Lung (tissue), 12 donors: ENCODE data around the gene RALBP1. TPM values are rescaled to one million over a fixed set of nuclear protein-coding genes. Genes with fewer than 3 reads are reported as not detected.

Source experiments
- ATAC-seq: fragments of 200-7000 bp; cut with Tn5 transposase; one replicate; pipeline ENCODE4 v1.9.1; 2020; ENCODE audit warnings: moderate number of reproducible peaks; ENCODE audit not compliant: insufficient read depth, low FRiP score
- DNase-seq, 3 donors: peaks; one replicate each; pipeline ENCODE4 v3.0.0-alpha.2; 2013 to 2017
- H3K27ac ChIP-seq, 2 donors: one replicate each; pipeline ENCODE4 v1.5.1; 2013; ENCODE audit warnings: mild to moderate bottlenecking in 2 of 2, moderate library complexity in 2 of 2, control low read depth in 1 of 2, inconsistent platforms in 1 of 2, low read depth in 1 of 2, low read length in 1 of 2
- H3K27me3 ChIP-seq, 3 donors: one replicate each; pipeline ENCODE4 v1.5.1; 2013; ENCODE audit warnings: low read length in 2 of 3; ENCODE audit not compliant: control insufficient read depth in 3 of 3, insufficient read depth in 3 of 3
- H3K36me3 ChIP-seq, 4 donors: one replicate each; pipeline ENCODE4 v1.5.1; 2013; ENCODE audit warnings: low read length in 4 of 4, mild to moderate bottlenecking in 1 of 4, moderate library complexity in 1 of 4; ENCODE audit not compliant: control insufficient read depth in 4 of 4, insufficient read depth in 4 of 4
- H3K4me1 ChIP-seq, 5 donors: one replicate each; pipeline ENCODE4 v1.5.1; 2013; ENCODE audit warnings: low read length in 5 of 5, mild to moderate bottlenecking in 2 of 5, moderate library complexity in 1 of 5; ENCODE audit not compliant: control insufficient read depth in 5 of 5, insufficient read depth in 5 of 5
- H3K4me3 ChIP-seq: one replicate; pipeline ENCODE4 v1.5.1; 2013; ENCODE audit warnings: mild to moderate bottlenecking, control low read depth, moderate library complexity
- H3K9ac ChIP-seq, 2 donors: one replicate each; pipeline ENCODE4 v1.5.1; 2013; ENCODE audit warnings: low read length in 2 of 2, control low read depth in 1 of 2; ENCODE audit not compliant: insufficient read depth in 1 of 2
- H3K9me3 ChIP-seq, 4 donors: one replicate each; pipeline ENCODE4 v1.5.1; 2013; ENCODE audit warnings: low read length in 3 of 4, mild to moderate bottlenecking in 1 of 4, moderate library complexity in 1 of 4; ENCODE audit not compliant: control insufficient read depth in 4 of 4, insufficient read depth in 3 of 4
- CTCF ChIP-seq: IDR thresholded peaks from 2 replicates; pipeline ENCODE4 v1.5.1; 2012; ENCODE audit warnings: mild to moderate bottlenecking; ENCODE audit errors: control extremely low read depth, extremely low read depth
- WGBS, 2 donors: extraction: QIAGEN DNeasy Blood & Tissue Kit; methylation state at CpG; one replicate each; pipeline ENCODE4 v1.1.7; 2013; 5-methylcytosine and 5-hydroxymethylcytosine counted together
- polyA plus RNA-seq, 2 donors: library from polyadenylated mRNA; stranded (reverse); fragments of 200-250 nt; gene quantifications; one replicate each; pipeline ENCODE4 v1.2.1, GENCODE V29; 2013
- total RNA-seq, 2 donors: library from RNA; depleted of rRNA in 1 of 2; stranded (reverse); fragments of >200 nt in 1 of 2; gene quantifications; one replicate each; pipeline ENCODE4 v1.2.1, GENCODE V29; 2014 to 2021
- donor health status: control.
- donor health status: control.
- donor health status: Bipolar disorder and iron deficiency.
- donor health status: healthy.
- donor health status: DM: yes; HTN: yes; CAD: no.

The RALBP1 gene
- total and polyA plus RNA-seq, 4 donors: 19.8 to 58.2 (median 33.5) TPM

- Histone ChIP-seq H3K27ac (no peak overlapping the region), H3K36me3 (peaks cover 16 to 19% (median 18%) of the 10 kb centered on the region in 4 donors), H3K9ac (no peak overlapping the region), H3K4me1 (peaks cover 0 to 3% (median 0%) of the 10 kb centered on the region in 5 donors), H3K27me3 (no peaks in the 10 kb centered on the region), H3K9me3 (no peaks in the 10 kb centered on the region), H3K4me3 (no peak overlapping the region)
- DNase-seq (no peak), ATAC-seq (no peak)
- no peak for TF ChIP-seq CTCF
- WGBS, 2 donors: 85 to 88% methylated on average over 4 of the region's 4 CpGs
These were observed 67.6 kb downstream of the RALBP1 start for GRCh38 chr18:9542924-9543323.

DNA sequence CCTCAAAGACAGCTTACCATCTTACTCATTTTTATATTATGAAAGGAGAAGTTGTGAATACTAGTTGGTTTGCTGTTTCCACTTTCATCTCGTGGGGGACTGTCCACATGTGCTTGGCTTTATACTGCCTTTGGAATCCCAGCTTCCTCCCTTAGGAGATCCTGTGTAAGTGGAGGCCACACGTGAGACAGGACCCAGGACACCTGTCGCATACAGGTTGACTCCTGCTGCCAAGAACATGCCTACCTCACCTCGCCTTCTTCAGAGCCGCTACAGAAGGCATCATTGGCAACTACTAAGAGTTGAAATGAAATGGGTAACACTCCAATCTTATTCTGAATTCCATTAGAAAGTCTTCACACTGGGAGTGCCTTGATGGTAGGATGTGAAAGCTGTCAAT, 69.7 kb downstream of the RALBP1 start:
- Histone ChIP-seq H3K9ac (no peak overlapping the region), H3K4me3 (no peak overlapping the region), H3K9me3 (no peaks in the 10 kb centered on the region), H3K27ac (no peak overlapping the region), H3K36me3 (peaks cover 23 to 31% (median 29%) of the 10 kb centered on the region in 4 donors), H3K27me3 (no peaks in the 10 kb centered on the region), H3K4me1 (peaks cover 0 to 3% (median 0%) of the 10 kb centered on the region in 5 donors)
- 84 to 85% methylated on average over 5 of the region's 5 CpGs for WGBS, 2 donors
- no peak for TF ChIP-seq CTCF
- ATAC-seq (no peak), DNase-seq (no peak)

- ATAC-seq (no peak), DNase-seq (no peak)
- TF ChIP-seq CTCF: no peak
- no peak overlapping the region for H3K4me3 ChIP-seq
- no peaks in the 10 kb centered on the region for H3K27me3 ChIP-seq
- no peaks in the 10 kb centered on the region for H3K9me3 ChIP-seq
- no peak overlapping the region for H3K27ac ChIP-seq
- H3K4me1 ChIP-seq: peaks cover 0 to 3% (median 0%) of the 10 kb centered on the region in 5 donors
- H3K36me3 ChIP-seq: peaks cover 23 to 36% (median 32%) of the 10 kb centered on the region in 4 donors
- no peak overlapping the region for H3K9ac ChIP-seq
- WGBS, 2 donors: 77 to 87% methylated on average over 6 of the region's 6 CpGs
These were observed 71.2 kb downstream of the RALBP1 start for GRCh38 chr18:9546468-9546867.

- DNase-seq (peak; percentile 47 to 58 (median 50)), ATAC-seq (no peak)
- Histone ChIP-seq H3K9ac (no peak overlapping the region), H3K4me3 (no peak overlapping the region), H3K36me3 (peaks cover 32 to 41% (median 39%) of the 10 kb centered on the region in 4 donors), H3K27me3 (no peaks in the 10 kb centered on the region), H3K27ac (no peak overlapping the region), H3K9me3 (peaks cover 0 to 3% (median 0%) of the 10 kb centered on the region in 4 donors), H3K4me1 (peaks cover 0 to 3% (median 0%) of the 10 kb centered on the region in 5 donors)
- TF ChIP-seq CTCF: no peak
- 70 to 90% methylated on average over 7 of the region's 7 CpGs for WGBS, 2 donors
These were observed 72.5 kb downstream of the RALBP1 start for GRCh38 chr18:9547782-9548181.
